SK-N-SH treated with all-trans-retinoic acid at 6 μM for 48 hours (cell line): Measurements from ENCODE around the gene RFLNA.

Source experiments
- ARNTL ChIP-seq: fragments of 450-650 bp; formaldehyde crosslinking; IDR thresholded peaks from 2 replicates; pipeline ENCODE4 v1.5.0; 2020; ENCODE audit warnings: low read depth, mild to moderate bottlenecking, moderate library complexity, borderline replicate concordance
- BACH2 ChIP-seq: fragments of 250-450 bp; sonication (Bioruptor Pico); IDR thresholded peaks from 2 replicates; pipeline ENCODE4 v1.9.0; 2021; ENCODE audit warnings: mild to moderate bottlenecking, borderline replicate concordance
- CREB5 ChIP-seq: fragments of 250-450 bp; sonication (Bioruptor Pico); IDR thresholded peaks from 2 replicates; pipeline ENCODE4 v1.5.1; 2020; ENCODE audit warnings: low read depth, mild to moderate bottlenecking, moderate library complexity
- ESRRG ChIP-seq: fragments of 250-450 bp; sonication (Bioruptor Pico); IDR thresholded peaks from 2 replicates; pipeline ENCODE4 v1.6.1; 2021; ENCODE audit warnings: mild to moderate bottlenecking
- PPARA ChIP-seq: fragments of 250-450 bp; sonication (Bioruptor Pico); IDR thresholded peaks from 2 replicates; pipeline ENCODE4 v1.5.0; 2020; ENCODE audit warnings: mild to moderate bottlenecking, borderline replicate concordance
- TCF4 ChIP-seq: fragments of 250-450 bp; sonication (Bioruptor Pico); IDR thresholded peaks from 2 replicates; pipeline ENCODE4 v1.8.0; 2021; ENCODE audit warnings: mild to moderate bottlenecking, moderate library complexity, borderline replicate concordance
- ZC3H10 ChIP-seq: fragments of 250-450 bp; sonication (Bioruptor Pico); IDR thresholded peaks from 2 replicates; pipeline ENCODE4 v1.5.1; 2021; ENCODE audit warnings: mild to moderate bottlenecking, moderate library complexity
- ZFP3 ChIP-seq: fragments of 250-450 bp; sonication (Bioruptor Pico); IDR thresholded peaks from 2 replicates; pipeline ENCODE4 v1.5.0; 2020; ENCODE audit warnings: mild to moderate bottlenecking, moderate library complexity
- ZFP30 ChIP-seq: fragments of 450-650 bp; formaldehyde crosslinking; IDR thresholded peaks from 2 replicates; pipeline ENCODE4 v1.5.0; 2022; ENCODE audit warnings: mild to moderate bottlenecking, moderate library complexity
- ZNF565 ChIP-seq: fragments of 450-650 bp; formaldehyde crosslinking; conservative IDR thresholded peaks from 2 replicates; pipeline ENCODE4 v1.5.0; 2020; ENCODE audit warnings: low read depth, mild to moderate bottlenecking, moderate library complexity
- TF ChIP-seq, protein P1 (sequence below): fragments of 250-450 bp; sonication (Bioruptor Pico); IDR thresholded peaks from 2 replicates; pipeline ENCODE4 v1.8.0; 2020; ENCODE audit warnings: mild to moderate bottlenecking, moderate library complexity, borderline replicate concordance
- TF ChIP-seq, protein P2 (sequence below): fragments of 250-450 bp; sonication (Bioruptor Pico); IDR thresholded peaks from 2 replicates; pipeline ENCODE4 v1.5.0; 2020; ENCODE audit warnings: mild to moderate bottlenecking, moderate library complexity

- no peak for TF ChIP-seq ZC3H10
- TF ChIP-seq PPARA (CRISPR knock-in tag): no peak
- TF ChIP-seq TCF4 (CRISPR knock-in tag): no peak
- no peak for TF ChIP-seq ZFP30 (CRISPR knock-in tag)
- TF ChIP-seq ARNTL (CRISPR knock-in tag): no peak
- no peak for TF ChIP-seq ZFP3 (CRISPR knock-in tag)
- no peak for TF ChIP-seq CREB5 (CRISPR knock-in tag)
- TF ChIP-seq, protein P1, sequence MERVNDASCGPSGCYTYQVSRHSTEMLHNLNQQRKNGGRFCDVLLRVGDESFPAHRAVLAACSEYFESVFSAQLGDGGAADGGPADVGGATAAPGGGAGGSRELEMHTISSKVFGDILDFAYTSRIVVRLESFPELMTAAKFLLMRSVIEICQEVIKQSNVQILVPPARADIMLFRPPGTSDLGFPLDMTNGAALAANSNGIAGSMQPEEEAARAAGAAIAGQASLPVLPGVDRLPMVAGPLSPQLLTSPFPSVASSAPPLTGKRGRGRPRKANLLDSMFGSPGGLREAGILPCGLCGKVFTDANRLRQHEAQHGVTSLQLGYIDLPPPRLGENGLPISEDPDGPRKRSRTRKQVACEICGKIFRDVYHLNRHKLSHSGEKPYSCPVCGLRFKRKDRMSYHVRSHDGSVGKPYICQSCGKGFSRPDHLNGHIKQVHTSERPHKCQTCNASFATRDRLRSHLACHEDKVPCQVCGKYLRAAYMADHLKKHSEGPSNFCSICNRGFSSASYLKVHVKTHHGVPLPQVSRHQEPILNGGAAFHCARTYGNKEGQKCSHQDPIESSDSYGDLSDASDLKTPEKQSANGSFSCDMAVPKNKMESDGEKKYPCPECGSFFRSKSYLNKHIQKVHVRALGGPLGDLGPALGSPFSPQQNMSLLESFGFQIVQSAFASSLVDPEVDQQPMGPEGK (CRISPR knock-in tag): no peak
- no peak for TF ChIP-seq ESRRG (CRISPR knock-in tag)
- TF ChIP-seq BACH2 (CRISPR knock-in tag): no peak
- TF ChIP-seq, protein P2, sequence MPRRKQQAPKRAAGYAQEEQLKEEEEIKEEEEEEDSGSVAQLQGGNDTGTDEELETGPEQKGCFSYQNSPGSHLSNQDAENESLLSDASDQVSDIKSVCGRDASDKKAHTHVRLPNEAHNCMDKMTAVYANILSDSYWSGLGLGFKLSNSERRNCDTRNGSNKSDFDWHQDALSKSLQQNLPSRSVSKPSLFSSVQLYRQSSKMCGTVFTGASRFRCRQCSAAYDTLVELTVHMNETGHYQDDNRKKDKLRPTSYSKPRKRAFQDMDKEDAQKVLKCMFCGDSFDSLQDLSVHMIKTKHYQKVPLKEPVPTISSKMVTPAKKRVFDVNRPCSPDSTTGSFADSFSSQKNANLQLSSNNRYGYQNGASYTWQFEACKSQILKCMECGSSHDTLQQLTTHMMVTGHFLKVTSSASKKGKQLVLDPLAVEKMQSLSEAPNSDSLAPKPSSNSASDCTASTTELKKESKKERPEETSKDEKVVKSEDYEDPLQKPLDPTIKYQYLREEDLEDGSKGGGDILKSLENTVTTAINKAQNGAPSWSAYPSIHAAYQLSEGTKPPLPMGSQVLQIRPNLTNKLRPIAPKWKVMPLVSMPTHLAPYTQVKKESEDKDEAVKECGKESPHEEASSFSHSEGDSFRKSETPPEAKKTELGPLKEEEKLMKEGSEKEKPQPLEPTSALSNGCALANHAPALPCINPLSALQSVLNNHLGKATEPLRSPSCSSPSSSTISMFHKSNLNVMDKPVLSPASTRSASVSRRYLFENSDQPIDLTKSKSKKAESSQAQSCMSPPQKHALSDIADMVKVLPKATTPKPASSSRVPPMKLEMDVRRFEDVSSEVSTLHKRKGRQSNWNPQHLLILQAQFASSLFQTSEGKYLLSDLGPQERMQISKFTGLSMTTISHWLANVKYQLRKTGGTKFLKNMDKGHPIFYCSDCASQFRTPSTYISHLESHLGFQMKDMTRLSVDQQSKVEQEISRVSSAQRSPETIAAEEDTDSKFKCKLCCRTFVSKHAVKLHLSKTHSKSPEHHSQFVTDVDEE: no peak
- no peak for TF ChIP-seq ZNF565
Measured at GRCh38 chr12:124326871-124327270, 32.0 kb downstream of the RFLNA start.
